GM23338 (cell line): ENCODE data around the gene ATP13A1. TPM values are rescaled to one million over a fixed set of nuclear protein-coding genes. Genes with fewer than 3 reads are reported as not detected.
A peak's percentile ranks its signal among the peaks of the same experiment; 100 is the strongest.

Experiments used
- ATAC-seq: fragments of 200-7000 bp; cut with Tn5 transposase; 3 replicates; pipeline ENCODE4 v1.9.1; 2020
- DNase-seq: peaks from one replicate; pipeline ENCODE4 v3.0.0-alpha.2; 2015; ENCODE audit warnings: low spot score
- H2AFZ ChIP-seq: fragments of 200-600 bp; sonication (generic); 2 replicates; pipeline ENCODE4 v1.8.0; 2016; ENCODE audit warnings: antibody characterized with exemption, mild to moderate bottlenecking, moderate library complexity
- H3F3A ChIP-seq: fragments of 200-600 bp; sonication (generic); replicated peaks from 2 replicates; pipeline ENCODE4 v1.8.0; 2017; ENCODE audit warnings: antibody characterized with exemption, mixed run types, low read depth
- H3K27ac ChIP-seq: fragments of 200-600 bp; sonication (generic); 2 replicates; pipeline ENCODE4 v1.6.1; 2016; ENCODE audit warnings: low read depth
- H3K27me3 ChIP-seq: fragments of 200-600 bp; sonication (generic); 2 replicates; pipeline ENCODE4 v1.8.0; 2016; ENCODE audit warnings: mild to moderate bottlenecking, mixed run types, moderate library complexity; ENCODE audit not compliant: insufficient read depth
- H3K36me3 ChIP-seq: fragments of 200-600 bp; sonication (generic); 2 replicates; pipeline ENCODE4 v1.8.0; 2016; ENCODE audit warnings: mild to moderate bottlenecking; ENCODE audit not compliant: insufficient read depth
- H3K4me1 ChIP-seq: fragments of 200-600 bp; sonication (generic); 2 replicates; pipeline ENCODE4 v1.8.0; 2016; ENCODE audit warnings: mild to moderate bottlenecking, moderate library complexity; ENCODE audit not compliant: insufficient read depth
- H3K4me2 ChIP-seq: fragments of 200-600 bp; sonication (generic); 2 replicates; pipeline ENCODE4 v1.7.1; 2017; ENCODE audit warnings: mixed run types
- H3K4me3 ChIP-seq: fragments of 200-600 bp; sonication (generic); 2 replicates; pipeline ENCODE4 v1.6.1; 2016; ENCODE audit warnings: mixed run types
- H3K79me2 ChIP-seq: fragments of 200-600 bp; sonication (generic); replicated peaks from 2 replicates; pipeline ENCODE4 v1.8.0; 2017; ENCODE audit warnings: mild to moderate bottlenecking; ENCODE audit not compliant: insufficient read depth
- H3K9me2 ChIP-seq: fragments of 200-600 bp; sonication (generic); 2 replicates; pipeline ENCODE4 v1.8.0; 2017; ENCODE audit not compliant: insufficient read depth
- H4K20me1 ChIP-seq: fragments of 200-600 bp; sonication (generic); replicated peaks from 2 replicates; pipeline ENCODE4 v1.8.0; 2017; ENCODE audit warnings: mild to moderate bottlenecking; ENCODE audit not compliant: insufficient read depth
- H3K27ac Mint-ChIP-seq: 2 replicates; pipeline ENCODE4 v1.8.0; 2020; ENCODE audit warnings: inconsistent platforms, mild to moderate bottlenecking, moderate library complexity, mixed read lengths
- H3K27me3 Mint-ChIP-seq: 3 replicates; pipeline ENCODE4 v1.8.0; 2022; ENCODE audit warnings: low read depth, mild to moderate bottlenecking, moderate library complexity, mixed read lengths, inconsistent platforms; ENCODE audit not compliant: insufficient read depth, poor library complexity
- H3K36me3 Mint-ChIP-seq: 3 replicates; pipeline ENCODE4 v1.8.0; 2021; ENCODE audit warnings: low read depth, mild to moderate bottlenecking, inconsistent platforms, moderate library complexity, mixed read lengths
- H3K4me1 Mint-ChIP-seq: 3 replicates; pipeline ENCODE4 v1.8.0; 2020; ENCODE audit warnings: mild to moderate bottlenecking, inconsistent platforms, mixed read lengths
- H3K4me3 Mint-ChIP-seq: 3 replicates; pipeline ENCODE4 v1.8.0; 2021; ENCODE audit warnings: moderate library complexity, mild to moderate bottlenecking, inconsistent platforms, mixed read lengths
- H3K9me3 Mint-ChIP-seq: 3 replicates; pipeline ENCODE4 v1.8.0; 2020; ENCODE audit warnings: moderate library complexity, mild to moderate bottlenecking, inconsistent platforms, mixed read lengths
- CREB1 ChIP-seq: fragments of 250-450 bp; sonication (Bioruptor Pico); IDR thresholded peaks from 2 replicates; pipeline ENCODE4 v1.5.0; 2020; ENCODE audit warnings: low read depth, mild to moderate bottlenecking, moderate library complexity
- CTCF ChIP-seq, 2 experiments: fragments of 200-600 bp in 1 of 2; sonication (generic) in 1 of 2; conservative IDR thresholded peaks; 2 replicates each; pipeline versions ENCODE4 v1.5.1 to v1.6.1; 2016 to 2017; ENCODE audit warnings: antibody characterized with exemption in 2 of 2, low read depth in 2 of 2, mild to moderate bottlenecking in 2 of 2, moderate library complexity in 1 of 2
- ETS1 ChIP-seq: IDR thresholded peaks from 2 replicates; pipeline ENCODE4 v1.6.1; 2016; ENCODE audit warnings: antibody characterized with exemption
- EZH2 ChIP-seq: fragments of 200-600 bp; sonication (generic); IDR thresholded peaks from one replicate; pipeline ENCODE4 v1.8.0; 2017; ENCODE audit warnings: antibody characterized with exemption, mild to moderate bottlenecking, low read depth; ENCODE audit not compliant: unreplicated experiment
- EZH2phosphoT487 ChIP-seq: fragments of 200-600 bp; sonication (generic); IDR thresholded peaks from one replicate; pipeline ENCODE4 v1.8.1; 2018; ENCODE audit warnings: antibody characterized with exemption; ENCODE audit not compliant: unreplicated experiment
- NANOG ChIP-seq: IDR thresholded peaks from 2 replicates; pipeline ENCODE4 v1.6.1; 2016; ENCODE audit warnings: antibody characterized with exemption, borderline replicate concordance
- POLR2AphosphoS5 ChIP-seq: IDR thresholded peaks from 2 replicates; pipeline ENCODE4 v1.6.1; 2016; ENCODE audit warnings: antibody characterized with exemption, low read depth
- REST ChIP-seq: IDR thresholded peaks from one replicate; pipeline ENCODE4 v1.6.1; 2018; ENCODE audit warnings: antibody characterized with exemption; ENCODE audit not compliant: unreplicated experiment
- STAT1 ChIP-seq: IDR thresholded peaks from one replicate; pipeline ENCODE4 v1.6.1; 2016; ENCODE audit warnings: antibody characterized with exemption; ENCODE audit not compliant: unreplicated experiment
- ZNF114 ChIP-seq: fragments of 250-450 bp; sonication (Bioruptor Pico); IDR thresholded peaks from 2 replicates; pipeline ENCODE4 v1.5.0; 2020; ENCODE audit warnings: mild to moderate bottlenecking, moderate library complexity
- polyA plus RNA-seq: library from polyadenylated mRNA; unstranded; fragments of >200 nt; fragmentation: Nextera tagmentation; extraction: Ambion mirVana; gene quantifications from 2 replicates; pipeline ENCODE4 v1.2.1, GENCODE V29; 2016
- total RNA-seq: library from RNA; depleted of rRNA; stranded (reverse); fragments of >200 nt; shearing (Covaris generic); gene quantifications from 2 replicates; pipeline ENCODE4 v1.2.3, GENCODE V29; 2014

ATP13A1 gene
- total and polyA plus RNA-seq, 2 experiments from 2014 or later = 38.1 to 307 TPM

GRCh38 chr19:19637186-19637522, 26.3 kb downstream of the ATP13A1 start:
- Mint-ChIP-seq H3K9me3 (no peaks in the 10 kb centered on the region; the same call in 2 of the 3 replicates), H3K27ac (no peak overlapping the region), H3K27me3 (peaks cover 9% of the 10 kb centered on the region), H3K4me3 (0 out of 3 replicates have a peak overlapping the region, but pooled peaks have one; percentile 33), H3K4me1 (peaks cover 6% of the 10 kb centered on the region; the same call in 2 of the 3 replicates), H3K36me3 (peaks cover 21% of the 10 kb centered on the region)
- Histone ChIP-seq H3K36me3 (no peaks in the 10 kb centered on the region; the same call in 1 of the 2 replicates), H3K9me2 (no peaks in the 10 kb centered on the region), H3F3A (no peaks in the 10 kb centered on the region), H2AFZ (no peak overlapping the region), H3K27ac (no peak overlapping the region), H3K4me1 (no peaks in the 10 kb centered on the region; the same call in 1 of the 2 replicates), H3K4me2 (peak overlapping the region; percentile 80), H4K20me1 (no peaks in the 10 kb centered on the region), H3K27me3 (no peaks in the 10 kb centered on the region), H3K4me3 (peak overlapping the region; percentile 59), H3K79me2 (no peaks in the 10 kb centered on the region)
- ATAC-seq = no peak
- TF ChIP-seq CTCF (conservative IDR thresholded peaks at IDR 0.05; ENCODE audit: low read depth in 2 of 2) (no peak), EZH2 (no peak), ETS1 (no peak)
- no peak for DNase-seq

GRCh38 chr19:19636573-19637185, 26.8 kb downstream of the ATP13A1 start:
- Histone ChIP-seq H4K20me1 (no peaks in the 10 kb centered on the region), H3K4me2 (peak overlapping the region; percentile 80), H3F3A (no peaks in the 10 kb centered on the region), H3K79me2 (no peaks in the 10 kb centered on the region), H2AFZ (no peak overlapping the region), H3K27ac (no peak overlapping the region), H3K9me2 (no peaks in the 10 kb centered on the region), H3K4me1 (no peaks in the 10 kb centered on the region), H3K4me3 (peak overlapping the region; percentile 59), H3K27me3 (no peaks in the 10 kb centered on the region), H3K36me3 (no peaks in the 10 kb centered on the region; the same call in 1 of the 2 replicates)
- Mint-ChIP-seq H3K9me3 (no peaks in the 10 kb centered on the region), H3K27ac (no peak overlapping the region), H3K36me3 (peaks cover 21% of the 10 kb centered on the region), H3K27me3 (peaks cover 9% of the 10 kb centered on the region), H3K4me3 (0 out of 3 replicates have a peak overlapping the region, but pooled peaks have one; percentile 33), H3K4me1 (peaks cover 3% of the 10 kb centered on the region; the same call in 1 of the 3 replicates)
- TF ChIP-seq ZNF114 (CRISPR knock-in tag) (no peak), REST (no peak), STAT1 (no peak), NANOG (no peak), CTCF (conservative IDR thresholded peaks at IDR 0.05; ENCODE audit: low read depth in 2 of 2) (no peak), EZH2phosphoT487 (no peak), ETS1 (no peak), POLR2AphosphoS5 (no peak), EZH2 (no peak), CREB1 (CRISPR knock-in tag) (no peak)
- ATAC-seq (no peak), DNase-seq (no peak)
